ENCODE results near the gene PACRG. TPM values are rescaled to one million over a fixed set of nuclear protein-coding genes. Genes with fewer than 3 reads are reported as not detected.

Gene PACRG
- total and polyA plus RNA-seq, 9 donors = 2.5 to 33.1 (median 3.8) TPM

GRCh38 chr6:163324688-163325389 is 597.1 kb downstream of the PACRG start:
- Histone ChIP-seq H3K9me3 (no peaks in the 10 kb centered on the region), H3K4me3 (no peak overlapping the region), H3K36me3 (no peaks in the 10 kb centered on the region), H3K4me1 (ENCODE audit: insufficient read depth) (no peaks in the 10 kb centered on the region), H3K27me3 (no peaks in the 10 kb centered on the region), H3K27ac (no peak overlapping the region)
- DNase-seq = no peak
- intact Hi-C loops (cut with DNase I) = no loop called here
- TF ChIP-seq EP300 (IDR thresholded peaks at IDR 0.05) (no peak), CTCF (IDR thresholded peaks at IDR 0.05) (no peak), POLR2A (IDR thresholded peaks at IDR 0.05) (no peak)
- 54 to 55% (median 54%) methylated on average over 10 of the region's 10 CpGs for WGBS, 3 donors

- TF ChIP-seq CTCF (IDR thresholded peaks at IDR 0.05) (no peak), POLR2A (IDR thresholded peaks at IDR 0.05) (no peak), EP300 (IDR thresholded peaks at IDR 0.05) (no peak)
- Histone ChIP-seq H3K4me3 (no peak overlapping the region), H3K27ac (no peak overlapping the region), H3K36me3 (no peaks in the 10 kb centered on the region), H3K4me1 (ENCODE audit: insufficient read depth) (no peaks in the 10 kb centered on the region), H3K9me3 (no peaks in the 10 kb centered on the region), H3K27me3 (no peaks in the 10 kb centered on the region)
- 86 to 93% (median 91%) methylated on average over 4 of the region's 4 CpGs for WGBS, 3 donors
- DNase-seq = no peak
- intact Hi-C loops (cut with DNase I) = no loop called here
Observed at GRCh38 chr6:163325390-163325784, 597.6 kb downstream of the PACRG start.

GRCh38 chr6:163327165-163327880 is 599.5 kb downstream of the PACRG start:
- no peak overlapping the region for H3K4me3 ChIP-seq
- H3K27me3 ChIP-seq = no peaks in the 10 kb centered on the region
- H3K9me3 ChIP-seq = no peaks in the 10 kb centered on the region
- intact Hi-C loops (cut with DNase I) = no loop called here
- WGBS, 3 donors = 87 to 96% (median 95%) methylated on average over 9 of the region's 9 CpGs
- no peaks in the 10 kb centered on the region for H3K36me3 ChIP-seq
- no peak for TF ChIP-seq POLR2A (IDR thresholded peaks at IDR 0.05)
- TF ChIP-seq CTCF (IDR thresholded peaks at IDR 0.05) = no peak
- no peak for TF ChIP-seq EP300 (IDR thresholded peaks at IDR 0.05)
- DNase-seq = no peak
- no peak overlapping the region for H3K27ac ChIP-seq
- no peaks in the 10 kb centered on the region for H3K4me1 ChIP-seq (ENCODE audit: insufficient read depth)

GRCh38 chr6:163327921-163328320 is 600.1 kb downstream of the PACRG start:
- H3K36me3 ChIP-seq = no peaks in the 10 kb centered on the region
- no peaks in the 10 kb centered on the region for H3K27me3 ChIP-seq
- H3K4me3 ChIP-seq = no peak overlapping the region
- H3K4me1 ChIP-seq (ENCODE audit: insufficient read depth) = no peaks in the 10 kb centered on the region
- DNase-seq = no peak
- WGBS, 3 donors = 72 to 77% (median 75%) methylated on average over 8 of the region's 8 CpGs
- H3K27ac ChIP-seq = no peak overlapping the region
- H3K9me3 ChIP-seq = no peaks in the 10 kb centered on the region
- no peak for TF ChIP-seq POLR2A (IDR thresholded peaks at IDR 0.05)
- no peak for TF ChIP-seq EP300 (IDR thresholded peaks at IDR 0.05)
- no peak for TF ChIP-seq CTCF (IDR thresholded peaks at IDR 0.05)
- intact Hi-C loops (cut with DNase I) = no loop called here

Measured in ovary (tissue), 9 donors.